CD4-positive, alpha-beta T cell treated with Interleukin-6 at 100 ng/mL for 8 hours (primary cell): ENCODE measurements around the gene IGFBP3.

Experiments used
- DNase-seq: peaks from one replicate; pipeline ENCODE4 v3.0.0-alpha.2; 2020; ENCODE audit warnings: mixed read lengths, low spot score

Gene IGFBP3

DNA sequence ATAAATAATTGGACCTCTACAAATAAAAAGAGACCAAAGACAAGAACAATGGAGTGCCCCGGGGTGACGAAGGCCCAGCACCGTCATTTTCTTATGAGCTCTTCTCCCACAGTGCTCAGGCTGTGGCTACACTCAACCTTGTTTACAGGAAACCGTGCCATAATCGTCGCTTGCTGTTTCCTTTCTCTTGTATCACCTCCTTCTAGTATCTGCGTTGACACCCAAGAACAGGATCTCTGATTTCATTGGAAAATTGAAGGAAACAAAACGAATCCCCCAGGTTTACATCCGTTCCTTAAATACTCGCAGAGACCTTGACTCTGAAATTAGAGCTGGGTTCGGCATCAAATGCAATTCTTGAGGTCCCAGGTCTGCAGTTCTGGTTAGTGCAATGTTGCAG lies 1.7 kb upstream of the IGFBP3 start:
- DNase-seq = no peak

GRCh38 chr7:45921699-45922519 lies 837 bp upstream of the IGFBP3 start:
- no peak for DNase-seq

- DNase-seq = no peak
Observed at GRCh38 chr7:45921381-45921698, 268 bp upstream of the IGFBP3 start.

- no peak for DNase-seq
Observed at GRCh38 chr7:45919993-45920459, 1.0 kb downstream of the IGFBP3 start.

DNA sequence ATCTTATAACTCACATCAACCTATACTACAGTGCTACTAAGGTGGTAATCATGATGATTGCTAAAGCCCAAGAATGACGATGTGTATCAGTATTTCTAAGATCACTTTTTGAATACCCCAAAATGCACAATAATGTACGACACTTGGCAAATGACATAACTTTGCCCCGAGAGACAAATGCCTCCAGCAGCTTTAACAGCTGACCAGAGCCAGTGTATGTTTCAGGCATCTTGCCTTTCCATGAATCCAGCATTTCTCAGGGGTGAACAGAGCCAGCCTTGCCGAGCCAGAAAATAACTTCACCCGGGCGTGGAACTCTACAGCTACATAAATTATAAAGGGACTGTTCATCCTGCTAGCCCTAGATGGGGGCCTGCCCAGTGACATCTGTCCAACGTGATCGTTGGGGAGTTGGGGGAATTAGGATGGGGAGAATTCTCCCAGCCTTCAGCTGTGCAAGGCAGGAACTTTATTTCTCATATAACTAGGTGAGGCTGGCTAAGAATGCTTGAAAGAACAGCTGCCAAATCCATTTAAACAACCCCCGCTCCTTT lies 1.8 kb downstream of the IGFBP3 start:
- DNase-seq = no peak

DNA sequence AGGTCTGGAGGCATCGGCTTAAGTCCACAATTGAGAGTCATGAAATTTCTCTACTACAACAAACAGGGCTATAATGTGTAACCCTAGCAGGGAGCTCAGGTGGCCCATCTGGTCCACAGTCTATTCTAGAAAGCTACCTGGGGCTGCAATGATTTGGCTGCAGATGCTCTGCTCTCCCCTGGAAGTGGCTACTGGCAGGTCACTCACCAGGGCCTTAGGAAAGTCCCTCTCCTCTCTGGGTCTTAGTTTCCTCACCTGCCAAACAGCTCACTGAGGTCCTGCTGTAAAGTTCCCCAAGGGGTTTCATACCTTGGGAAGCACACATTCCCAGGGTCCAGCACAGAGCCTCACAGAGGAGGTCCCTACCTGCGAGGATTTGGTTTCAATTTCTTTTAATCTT lies 2.5 kb downstream of the IGFBP3 start:
- DNase-seq = no peak

- peak; percentile 57 for DNase-seq
Observed at GRCh38 chr7:45917658-45918057, 3.4 kb downstream of the IGFBP3 start.

GRCh38 chr7:45917064-45917463 lies 4.0 kb downstream of the IGFBP3 start:
- DNase-seq = no peak

GRCh38 chr7:45915606-45916005 lies 5.5 kb downstream of the IGFBP3 start:
- no peak for DNase-seq

DNA sequence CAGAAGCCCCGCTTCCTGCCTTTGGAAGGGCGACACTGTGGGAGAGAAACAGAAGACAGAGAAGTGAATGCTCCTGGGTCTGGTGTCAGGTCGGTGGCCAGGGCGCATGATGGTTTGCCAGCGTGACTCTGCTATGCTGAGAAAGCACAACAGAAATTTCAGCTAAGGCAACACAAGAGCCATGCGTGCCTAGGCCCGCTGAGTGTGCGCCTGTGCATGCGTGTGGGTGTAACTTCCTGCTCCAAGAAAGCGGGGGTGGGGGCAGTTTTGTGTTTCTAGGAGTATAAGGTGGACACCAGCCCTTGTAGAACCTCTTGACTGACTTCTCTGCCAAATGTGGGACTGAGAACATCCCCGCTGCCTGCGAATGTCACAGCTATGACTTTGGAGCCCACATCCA lies 6.2 kb downstream of the IGFBP3 start:
- no peak for DNase-seq

DNA sequence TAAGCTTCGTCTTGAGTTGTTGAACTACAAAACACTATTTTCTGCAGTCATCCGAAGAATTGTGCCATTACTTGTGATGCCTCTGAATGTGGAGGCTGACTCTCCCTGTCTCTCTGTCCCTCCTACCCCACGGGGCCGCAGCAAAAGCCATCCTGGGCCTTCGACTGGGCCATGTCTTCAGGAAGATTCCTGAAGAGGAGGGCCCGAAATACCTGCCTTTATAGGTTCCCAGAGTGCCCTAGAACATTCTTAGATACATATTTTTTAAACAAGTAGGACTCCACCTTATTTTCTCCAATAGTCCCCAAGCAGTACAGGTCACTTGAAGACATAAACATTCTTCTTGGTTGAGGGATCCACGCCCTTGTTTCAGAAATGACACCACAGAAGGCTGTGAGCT lies 8.1 kb downstream of the IGFBP3 start:
- no peak for DNase-seq

DNA sequence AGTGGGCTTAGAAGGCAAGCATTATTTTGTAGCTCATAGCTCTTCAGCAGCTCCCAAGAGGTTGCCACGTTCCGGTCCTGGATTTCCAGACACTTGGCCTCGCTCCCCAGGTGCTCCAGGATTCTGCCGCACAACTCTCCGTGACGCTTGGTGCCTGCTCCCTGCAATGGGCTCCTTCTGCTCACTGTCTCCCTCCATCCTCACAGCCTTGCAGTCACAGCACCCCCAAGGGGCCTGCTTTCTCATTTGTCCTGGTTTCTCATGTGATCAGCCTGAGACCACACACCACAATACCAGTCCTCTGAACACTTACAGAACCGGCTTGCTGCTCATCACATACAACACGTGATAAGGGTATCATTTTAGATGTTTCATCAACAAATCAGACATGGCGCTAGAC lies 9.8 kb downstream of the IGFBP3 start:
- no peak for DNase-seq

DNA sequence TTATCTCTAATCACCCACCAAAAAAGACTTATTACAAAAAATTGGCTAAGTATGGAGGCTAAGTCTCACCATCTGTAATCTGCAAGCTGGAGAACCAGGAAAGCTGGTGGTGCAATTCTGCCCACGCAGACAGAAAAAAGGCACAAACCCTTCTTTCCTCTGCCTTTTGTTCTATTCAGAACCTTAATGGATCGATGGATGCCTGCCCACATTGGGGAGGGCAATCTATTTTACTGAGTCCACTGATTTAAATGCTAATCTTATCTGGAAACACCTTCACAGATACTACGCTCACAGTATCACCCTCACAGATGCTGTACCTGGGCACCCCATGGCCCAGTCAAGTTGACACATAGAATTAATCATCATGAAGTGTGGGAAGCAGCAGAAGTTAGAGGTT lies 10.2 kb downstream of the IGFBP3 start:
- DNase-seq = no peak

- no peak for DNase-seq
Observed at GRCh38 chr7:45909561-45909960, 11.5 kb downstream of the IGFBP3 start.

DNA sequence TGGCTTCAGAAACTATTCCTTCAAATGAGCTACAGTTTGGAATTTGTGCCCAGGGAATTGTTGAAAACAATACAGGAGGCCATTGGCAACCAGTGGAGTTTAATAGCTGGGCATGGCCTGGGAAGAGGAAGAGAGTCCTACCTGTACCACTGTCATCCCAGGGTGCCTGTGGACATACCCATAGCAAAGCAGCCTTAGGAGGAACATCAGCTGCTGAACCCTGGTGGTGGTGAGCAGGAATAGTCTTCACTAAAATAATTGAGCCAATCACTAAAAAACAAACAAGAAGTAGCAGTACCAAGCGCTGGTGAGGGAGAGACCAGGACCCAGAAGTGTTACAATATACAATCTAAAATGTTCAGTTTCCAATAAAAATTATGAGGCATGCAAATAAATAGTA lies 18.3 kb downstream of the IGFBP3 start:
- DNase-seq = no peak

DNA sequence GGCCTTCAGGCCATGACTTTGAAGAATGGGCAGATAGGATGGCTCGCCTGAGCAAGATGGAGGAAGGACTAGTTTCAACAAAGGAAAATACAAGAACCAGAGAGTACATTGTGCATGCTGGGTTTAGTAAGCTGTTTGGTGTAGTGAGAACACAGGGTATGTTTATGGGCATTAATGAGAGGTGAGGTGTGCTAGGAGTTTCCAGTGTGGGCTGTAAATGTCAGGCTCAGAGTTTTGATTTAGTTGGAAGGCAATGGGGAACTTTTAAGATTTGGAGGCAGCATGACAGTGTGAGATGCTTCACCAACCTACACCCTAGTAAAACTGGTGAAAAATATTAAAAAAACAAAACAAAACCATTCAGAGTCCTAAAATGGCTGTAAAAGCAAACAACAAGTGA lies 19.5 kb downstream of the IGFBP3 start:
- no peak for DNase-seq

GRCh38 chr7:45898222-45898621 lies 22.9 kb downstream of the IGFBP3 start:
- DNase-seq = no peak

DNA sequence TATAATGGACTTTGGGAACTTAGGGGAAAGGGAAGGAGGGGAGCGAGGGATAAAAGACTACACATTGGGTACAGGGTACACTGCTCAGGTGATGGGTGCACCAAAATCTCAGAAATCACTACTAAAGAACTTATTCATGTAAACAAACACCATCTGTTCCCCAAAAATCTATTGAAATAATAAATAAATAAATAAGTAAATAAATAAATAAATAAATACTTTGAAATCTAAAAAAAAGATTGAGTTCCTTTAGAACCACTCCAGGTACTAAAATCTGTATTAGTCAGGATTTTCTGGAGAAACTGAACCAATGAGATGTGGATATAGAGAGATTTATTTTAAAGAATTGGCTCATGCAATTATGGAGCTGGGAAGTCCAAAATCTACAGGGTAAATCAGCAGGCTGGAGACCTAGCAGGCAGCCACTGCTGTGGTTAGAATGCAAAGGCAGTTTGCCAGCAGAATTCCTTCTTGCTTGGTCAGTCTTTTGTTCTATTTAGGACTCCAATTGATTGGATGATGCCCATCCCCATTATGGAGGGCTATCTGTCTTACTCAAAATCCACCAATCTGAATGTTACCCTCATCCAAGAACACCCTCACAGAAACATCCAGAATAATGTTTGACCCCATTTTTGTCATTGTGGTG lies 23.9 kb downstream of the IGFBP3 start:
- DNase-seq = no peak

GRCh38 chr7:45894665-45895062 lies 26.4 kb downstream of the IGFBP3 start:
- no peak for DNase-seq

- DNase-seq = no peak
Observed at GRCh38 chr7:45893996-45894664, 26.9 kb downstream of the IGFBP3 start.

DNA sequence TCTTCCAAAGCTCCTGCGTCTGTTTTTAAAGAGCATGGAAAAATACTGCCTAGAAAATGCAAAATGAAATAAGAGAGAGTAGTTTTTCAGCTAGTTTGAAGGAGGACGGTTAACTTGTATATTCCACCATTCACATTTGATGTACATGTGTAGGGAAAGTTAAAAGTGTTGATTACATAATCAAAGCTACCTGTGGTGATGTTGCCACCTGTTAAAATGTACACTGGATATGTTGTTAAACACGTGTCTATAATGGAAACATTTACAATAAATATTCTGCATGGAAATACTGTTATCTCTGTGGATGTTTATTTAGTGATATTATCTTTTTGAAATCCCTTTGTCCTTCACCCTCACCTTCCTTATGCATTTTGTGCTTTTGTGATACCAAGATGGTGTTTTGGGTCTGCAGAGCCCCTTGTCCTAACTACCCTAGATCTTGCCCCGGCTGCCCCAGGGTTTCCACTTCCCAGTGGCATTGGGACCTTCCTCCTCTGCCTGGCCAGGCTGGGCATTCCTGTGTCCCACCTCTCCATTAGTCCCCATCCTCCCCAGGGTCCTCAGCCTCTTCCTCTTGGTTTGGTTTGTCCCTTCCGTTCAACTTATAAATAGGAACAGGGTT lies 27.6 kb downstream of the IGFBP3 start:
- no peak for DNase-seq

GRCh38 chr7:45892407-45893035 lies 28.6 kb downstream of the IGFBP3 start:
- no peak for DNase-seq
